Endothelial cell of umbilical vein (primary cell): ENCODE measurements around the gene DIP2C. TPM values are rescaled to one million over a fixed set of nuclear protein-coding genes. Genes with fewer than 3 reads are reported as not detected.

Experiments
- BruUV-seq: library from RNA; stranded (reverse); fragments of 400-500 nt; replicated peaks from 2 replicates; lab custom pipeline; 2021; lab: Mats Ljungman, UMichigan
- CTCF ChIA-PET: fragments of 300-600, 350-600 bp; sonication (Branson Sonifier 250); formaldehyde crosslinking; loops from one replicate; lab custom pipeline; 2021; ENCODE audit warnings: antibody characterized with exemption, inconsistent platforms; lab: Charles Lee
- POLR2A ChIA-PET: fragments of 300-600, 350-600 bp; sonication (Branson Sonifier 250); formaldehyde crosslinking; loops from one replicate; lab custom pipeline; 2021; ENCODE audit warnings: antibody characterized with exemption, inconsistent platforms; lab: Charles Lee
- DNase-seq: peaks from one replicate; pipeline ENCODE4 v3.0.0-alpha.2; 2011; ENCODE audit warnings: low read depth, low spot score
- FAIRE-seq: peaks from 2 replicates; lab custom pipeline; 2011; peaks lifted over from hg19 to GRCh38; lab: Jason Lieb, UNC
- H2AFZ ChIP-seq: 2 replicates; pipeline ENCODE4 v1.6.0; 2012; ENCODE audit warnings: low read depth, low read length, control low read depth, inconsistent platforms
- H3K27ac ChIP-seq: 2 replicates; pipeline ENCODE4 v1.5.1; 2011; ENCODE audit warnings: low read depth, mild to moderate bottlenecking, control low read depth, low read length, moderate library complexity; ENCODE audit not compliant: insufficient read depth
- H3K27me3 ChIP-seq, 2 experiments: 2 replicates each; pipeline versions ENCODE4 v1.6.0 to v1.6.1; 2011; ENCODE audit warnings: low read length in 2 of 2, mixed read lengths in 1 of 2; ENCODE audit not compliant: control insufficient read depth in 2 of 2, insufficient read depth in 2 of 2
- H3K36me3 ChIP-seq, 2 experiments: 2 replicates in 1 of 2; 3 replicates in 1 of 2; pipeline ENCODE4 v1.5.1; 2011; ENCODE audit warnings: low read length in 2 of 2, mild to moderate bottlenecking in 1 of 2, moderate library complexity in 1 of 2; ENCODE audit not compliant: control insufficient read depth in 2 of 2, insufficient read depth in 2 of 2; ENCODE audit errors: extremely low read depth in 1 of 2
- H3K4me1 ChIP-seq: 3 replicates; pipeline ENCODE4 v1.5.1; 2011; ENCODE audit warnings: mild to moderate bottlenecking, low read length; ENCODE audit not compliant: control insufficient read depth, insufficient read depth; ENCODE audit errors: extremely low read depth
- H3K4me2 ChIP-seq: 2 replicates; pipeline ENCODE4 v1.6.1; 2011; ENCODE audit warnings: low read length, control low read depth, mixed read lengths; ENCODE audit not compliant: insufficient read depth
- H3K4me3 ChIP-seq, 3 experiments: fragments of 200-600 bp in 1 of 3; sonication (generic), shearing (Covaris generic) in 1 of 3; replicated peaks in 1 of 3; 2 replicates each; pipeline ENCODE4 v1.5.1; 2011 to 2016; ENCODE audit warnings: control low read depth in 3 of 3, low read length in 3 of 3, mild to moderate bottlenecking in 2 of 3, inconsistent platforms in 1 of 3, low read depth in 1 of 3, moderate library complexity in 1 of 3; ENCODE audit not compliant: insufficient read depth in 1 of 3
- H3K79me2 ChIP-seq: 2 replicates; pipeline ENCODE4 v1.6.0; 2012; ENCODE audit warnings: low read length, inconsistent platforms; ENCODE audit not compliant: control insufficient read depth, insufficient read depth
- H3K9ac ChIP-seq: replicated peaks from 2 replicates; pipeline ENCODE3; 2011; ENCODE audit warnings: low read length, control low read depth; ENCODE audit not compliant: insufficient read depth; ENCODE audit errors: extremely low read depth
- H3K9me1 ChIP-seq: replicated peaks from 3 replicates; pipeline ENCODE4 v1.6.0; 2011; ENCODE audit warnings: mild to moderate bottlenecking, low read length; ENCODE audit not compliant: control insufficient read depth, insufficient read depth; ENCODE audit errors: extremely low read depth
- H3K9me3 ChIP-seq: replicated peaks from 2 replicates; pipeline ENCODE4 v1.5.1; 2012; ENCODE audit warnings: low read length, inconsistent platforms; ENCODE audit not compliant: control insufficient read depth, insufficient read depth
- H4K20me1 ChIP-seq: replicated peaks from 2 replicates; pipeline ENCODE3; 2011; ENCODE audit warnings: mild to moderate bottlenecking, low read length; ENCODE audit not compliant: control insufficient read depth, insufficient read depth; ENCODE audit errors: extremely low read depth
- CTCF ChIP-seq, 2 donors: IDR thresholded peaks; 1 replicate in 1 of 2; 2 replicates in 1 of 2; pipeline ENCODE4 v1.5.1; 2011; ENCODE audit warnings: low read length in 2 of 2, mild to moderate bottlenecking in 2 of 2, moderate library complexity in 2 of 2, control low read depth in 1 of 2, inconsistent platforms in 1 of 2, low read depth in 1 of 2; ENCODE audit not compliant: insufficient read depth in 1 of 2; ENCODE audit errors: extremely low read depth in 1 of 2
- EZH2 ChIP-seq: IDR thresholded peaks from 2 replicates; pipeline ENCODE4 v1.6.1; 2012; ENCODE audit warnings: borderline replicate concordance, low read depth, mild to moderate bottlenecking, moderate library complexity, low read length, inconsistent platforms; ENCODE audit not compliant: severe bottlenecking
- FOS ChIP-seq: IDR thresholded peaks from 2 replicates; pipeline ENCODE4 v1.6.1; 2011; ENCODE audit warnings: mild to moderate bottlenecking, low read length, moderate library complexity, borderline replicate concordance; ENCODE audit not compliant: insufficient read depth
- GATA2 ChIP-seq: IDR thresholded peaks from 2 replicates; pipeline ENCODE4 v1.7.0; 2011; ENCODE audit warnings: low read depth, mild to moderate bottlenecking, moderate library complexity, mixed read lengths, low read length; ENCODE audit not compliant: insufficient read length, insufficient read depth
- JUN ChIP-seq: IDR thresholded peaks from 2 replicates; pipeline ENCODE4 v1.6.1; 2011; ENCODE audit warnings: borderline replicate concordance, low read depth; ENCODE audit not compliant: insufficient read length, insufficient read depth
- MAX ChIP-seq: IDR thresholded peaks from 2 replicates; pipeline ENCODE4 v1.6.1; 2011; ENCODE audit not compliant: insufficient read depth, insufficient read length
- MYC ChIP-seq: IDR thresholded peaks from one replicate; pipeline ENCODE4 v1.6.1; 2011; ENCODE audit warnings: mild to moderate bottlenecking, low read depth, low read length
- POLR2A ChIP-seq: IDR thresholded peaks from 2 replicates; pipeline ENCODE4 v1.6.1; 2012; ENCODE audit warnings: low read depth, mild to moderate bottlenecking, control low read depth, low read length
- POLR2AphosphoS5 ChIP-seq: IDR thresholded peaks from 2 replicates; pipeline ENCODE4 v1.6.1; 2012; ENCODE audit warnings: low read depth, mild to moderate bottlenecking, control low read depth, low read length, moderate library complexity; ENCODE audit not compliant: insufficient read depth
- dilution Hi-C: fragments of 300-500 bp; cut with MboI; formaldehyde crosslinking; loops from one replicate; pipeline ENCODE4 v1.15.0; 2019; ENCODE audit warnings: low sequenced_read_pairs; ENCODE audit not compliant: extremely low pct_ligation_motif_present
- intact Hi-C: fragments of 100-400 bp; cut with micrococcal nuclease; formaldehyde crosslinking; loops from one replicate; pipeline ENCODE4 v1.10.0; 2022
- polyA plus RNA-seq, 4 experiments: library from polyadenylated mRNA; depleted of rRNA in 3 of 4; stranded (reverse) in 3 of 4; unstranded in 1 of 4; fragments of >200 nt; gene quantifications; 2 replicates each; pipeline versions ENCODE4 v1.2.1 to v1.2.3, GENCODE V29; 2011 to 2012; ENCODE audit warnings: missing spikeins in 1 of 4
- total RNA-seq: library from RNA; stranded (reverse); gene quantifications from 2 replicates; pipeline ENCODE4 v1.2.3, GENCODE V29; 2021

DIP2C gene
- total and polyA plus RNA-seq, 2 donors (not counting 3 experiments of a cell fraction or from before 2014, with no cell fraction given): 3.6 to 10.7 TPM

DNA sequence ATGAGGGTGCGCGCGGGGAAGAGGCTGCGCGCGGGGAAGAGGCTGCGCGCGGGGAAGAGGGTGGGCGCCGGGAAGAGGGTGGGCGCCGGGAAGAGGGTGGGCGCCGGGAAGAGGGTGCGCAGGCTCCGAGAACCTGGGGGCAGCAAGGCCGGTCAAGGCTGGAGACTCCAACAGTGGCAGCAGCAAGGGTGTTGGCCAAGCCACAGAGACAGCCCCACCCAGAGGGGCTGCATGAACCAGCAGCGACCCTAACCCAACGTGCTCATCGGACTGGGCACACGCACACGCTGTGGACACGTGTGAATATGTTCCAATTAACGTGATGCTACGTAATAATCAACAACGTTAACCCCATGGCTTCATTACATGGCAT is 48.8 kb downstream of the DIP2C start:
- Histone ChIP-seq H3K4me3 (no peak overlapping the region), H4K20me1 (peaks cover 2% of the 10 kb centered on the region)
- BruUV-seq: no TSS peak

More for the DNA sequence above, 48.8 kb downstream of the DIP2C start:
- CTCF ChIA-PET: no interaction called here
- intact Hi-C loops: no loop called here
- H3K27me3 ChIP-seq: no peaks in the 10 kb centered on the region
- H2AFZ ChIP-seq: no peak overlapping the region
- no peak for FAIRE-seq
- H3K9ac ChIP-seq: no peak overlapping the region
- H3K4me1 ChIP-seq: no peaks in the 10 kb centered on the region
- dilution Hi-C loops: no loop called here
- H3K27ac ChIP-seq: no peak overlapping the region
- no peak overlapping the region for H3K4me2 ChIP-seq
- H3K9me3 ChIP-seq: no peaks in the 10 kb centered on the region
- no peak for DNase-seq
- H3K9me1 ChIP-seq: no peaks in the 10 kb centered on the region
- no peaks in the 10 kb centered on the region for H3K36me3 ChIP-seq
- no peaks in the 10 kb centered on the region for H3K79me2 ChIP-seq
- POLR2A ChIA-PET: no interaction called here
- TF ChIP-seq POLR2A (no peak), MYC (no peak), CTCF (IDR thresholded peaks at IDR 0.05; ENCODE audit: extremely low read depth in 1 of 2, insufficient read depth in 1 of 2, low read depth in 1 of 2, low read length in 2 of 2) (no peak), EZH2 (no peak), JUN (no peak), FOS (no peak), MAX (no peak), POLR2AphosphoS5 (no peak), GATA2 (no peak)
